ENCODE measurements around the gene GPD2. TPM values are rescaled to one million over a fixed set of nuclear protein-coding genes. Genes with fewer than 3 reads are reported as not detected.

The GPD2 gene
- total RNA-seq, 4 donors from 2014 or later: 16.7 to 51.5 (median 26.8) TPM

DNA sequence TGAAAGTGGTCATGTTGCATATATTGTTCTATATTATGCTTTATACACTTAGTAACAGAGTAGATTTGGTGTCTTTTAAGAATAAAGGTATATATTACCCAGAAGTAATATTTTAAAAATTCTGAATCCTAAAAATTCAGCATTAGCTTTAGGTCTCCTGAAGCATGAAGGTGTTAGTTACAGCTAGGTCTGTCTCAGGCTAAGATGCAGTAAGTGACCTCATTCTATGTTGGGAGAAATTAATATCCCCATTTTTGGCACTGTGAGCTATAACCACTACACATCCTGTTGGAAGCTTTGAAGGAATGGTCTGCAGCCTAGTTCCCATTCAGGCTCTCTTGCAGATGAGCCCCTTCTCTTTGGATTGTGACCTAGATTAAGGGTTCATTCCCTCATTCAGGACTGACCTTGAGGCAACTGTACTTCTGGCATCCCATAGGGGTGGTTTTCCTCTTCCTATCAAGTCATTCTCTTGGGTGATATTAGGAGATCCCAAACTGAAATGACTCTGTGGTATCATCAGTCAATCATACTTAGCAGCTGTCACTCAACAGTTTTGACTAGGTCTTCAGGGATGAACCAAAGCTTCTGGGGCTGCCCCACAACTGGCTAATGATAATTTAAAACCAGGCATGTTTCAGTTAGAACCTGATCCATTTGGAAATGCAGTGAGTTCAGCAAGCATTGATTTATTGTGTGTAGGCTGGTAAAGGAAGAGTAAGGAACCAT, 117.7 kb downstream of the GPD2 start:
- H3K4me1 ChIP-seq: no peaks in the 10 kb centered on the region
- H3K9me3 ChIP-seq: no peaks in the 10 kb centered on the region
- H3K27ac ChIP-seq: no peak overlapping the region
- H3K36me3 ChIP-seq: peaks cover 0 to 16% of the 10 kb centered on the region in 2 donors
- H3K4me3 ChIP-seq: no peak overlapping the region
- H3K27me3 ChIP-seq: no peaks in the 10 kb centered on the region
- ATAC-seq: no peak
- no peak for TF ChIP-seq POLR2AphosphoS5 (IDR thresholded peaks at IDR 0.05)
- TF ChIP-seq EP300 (IDR thresholded peaks at IDR 0.05): no peak
- TF ChIP-seq, protein P1, sequence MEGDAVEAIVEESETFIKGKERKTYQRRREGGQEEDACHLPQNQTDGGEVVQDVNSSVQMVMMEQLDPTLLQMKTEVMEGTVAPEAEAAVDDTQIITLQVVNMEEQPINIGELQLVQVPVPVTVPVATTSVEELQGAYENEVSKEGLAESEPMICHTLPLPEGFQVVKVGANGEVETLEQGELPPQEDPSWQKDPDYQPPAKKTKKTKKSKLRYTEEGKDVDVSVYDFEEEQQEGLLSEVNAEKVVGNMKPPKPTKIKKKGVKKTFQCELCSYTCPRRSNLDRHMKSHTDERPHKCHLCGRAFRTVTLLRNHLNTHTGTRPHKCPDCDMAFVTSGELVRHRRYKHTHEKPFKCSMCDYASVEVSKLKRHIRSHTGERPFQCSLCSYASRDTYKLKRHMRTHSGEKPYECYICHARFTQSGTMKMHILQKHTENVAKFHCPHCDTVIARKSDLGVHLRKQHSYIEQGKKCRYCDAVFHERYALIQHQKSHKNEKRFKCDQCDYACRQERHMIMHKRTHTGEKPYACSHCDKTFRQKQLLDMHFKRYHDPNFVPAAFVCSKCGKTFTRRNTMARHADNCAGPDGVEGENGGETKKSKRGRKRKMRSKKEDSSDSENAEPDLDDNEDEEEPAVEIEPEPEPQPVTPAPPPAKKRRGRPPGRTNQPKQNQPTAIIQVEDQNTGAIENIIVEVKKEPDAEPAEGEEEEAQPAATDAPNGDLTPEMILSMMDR (IDR thresholded peaks at IDR 0.05): no peak
- TF ChIP-seq POLR2A (IDR thresholded peaks at IDR 0.05): no peak

GRCh38 chr2:156561326-156561725, 125.1 kb downstream of the GPD2 start:
- no peak for ATAC-seq

GRCh38 chr2:156562124-156562523, 125.9 kb downstream of the GPD2 start:
- no peak for TF ChIP-seq EP300 (IDR thresholded peaks at IDR 0.05)
- TF ChIP-seq, protein P1 (IDR thresholded peaks at IDR 0.05): no peak
- no peak for TF ChIP-seq POLR2A (IDR thresholded peaks at IDR 0.05)
- TF ChIP-seq POLR2AphosphoS5 (IDR thresholded peaks at IDR 0.05): no peak
- Histone ChIP-seq H3K4me1 (no peaks in the 10 kb centered on the region), H3K27me3 (no peaks in the 10 kb centered on the region), H3K27ac (no peak overlapping the region), H3K4me3 (no peak overlapping the region), H3K9me3 (no peaks in the 10 kb centered on the region), H3K36me3 (peaks cover 0 to 14% of the 10 kb centered on the region in 2 donors)
- WGBS, 2 donors (ENCODE audit: low coverage in 1 of 2): 50 to 73% methylated on average over 1 of the region's 1 CpG
- ATAC-seq: no peak

More at GRCh38 chr2:156561326-156561725, 125.1 kb downstream of the GPD2 start:
- WGBS, 2 donors (ENCODE audit: low coverage in 1 of 2): 78 to 100% methylated on average over 2 of the region's 3 CpGs
- peaks cover 0 to 16% of the 10 kb centered on the region in 2 donors for H3K36me3 ChIP-seq
- TF ChIP-seq POLR2AphosphoS5 (IDR thresholded peaks at IDR 0.05) (no peak), POLR2A (IDR thresholded peaks at IDR 0.05) (no peak), EP300 (IDR thresholded peaks at IDR 0.05) (no peak)
- TF ChIP-seq, protein P1 (IDR thresholded peaks at IDR 0.05): no peak
- no peaks in the 10 kb centered on the region for H3K27me3 ChIP-seq
- no peak overlapping the region for H3K27ac ChIP-seq
- H3K4me3 ChIP-seq: no peak overlapping the region
- H3K4me1 ChIP-seq: no peaks in the 10 kb centered on the region
- no peaks in the 10 kb centered on the region for H3K9me3 ChIP-seq

- H3K36me3 ChIP-seq: peaks cover 0 to 7% of the 10 kb centered on the region in 2 donors
- WGBS, 2 donors (ENCODE audit: low coverage in 1 of 2): 82 to 86% methylated on average over 4 of the region's 4 CpGs
Measured at GRCh38 chr2:156563994-156564753, 128.0 kb downstream of the GPD2 start.

More at GRCh38 chr2:156563994-156564753, 128.0 kb downstream of the GPD2 start:
- H3K4me3 ChIP-seq: no peak overlapping the region
- ATAC-seq: no peak
- TF ChIP-seq POLR2AphosphoS5 (IDR thresholded peaks at IDR 0.05) (no peak), POLR2A (IDR thresholded peaks at IDR 0.05) (no peak), EP300 (IDR thresholded peaks at IDR 0.05) (no peak)
- TF ChIP-seq, protein P1 (IDR thresholded peaks at IDR 0.05): no peak
- H3K9me3 ChIP-seq: no peaks in the 10 kb centered on the region
- no peaks in the 10 kb centered on the region for H3K4me1 ChIP-seq
- H3K27ac ChIP-seq: no peak overlapping the region
- no peaks in the 10 kb centered on the region for H3K27me3 ChIP-seq
